ENCODE data around the gene NES.

The NES gene

GRCh38 chr1:156667968-156668709 is 9.1 kb downstream of the NES start:
- TF ChIP-seq ZNF768 (tag by site-specific recombination; IDR thresholded peaks at IDR 0.05) (no peak), GLI4 (tag by site-specific recombination; IDR thresholded peaks at IDR 0.05) (no peak), ZNF701 (tag by site-specific recombination; IDR thresholded peaks at IDR 0.05) (no peak), TRIM28 (IDR thresholded peaks at IDR 0.05; ENCODE audit: borderline replicate concordance, low read length) (no peak), REPIN1 (tag by site-specific recombination; IDR thresholded peaks at IDR 0.05; ENCODE audit: low read depth) (no peak), ZNF24 (tag by site-specific recombination; IDR thresholded peaks at IDR 0.05) (no peak), ZNF2 (tag by site-specific recombination; IDR thresholded peaks at IDR 0.05) (no peak), ZBTB48 (tag by site-specific recombination; IDR thresholded peaks at IDR 0.05) (no peak)
- TF ChIP-seq, protein P1, sequence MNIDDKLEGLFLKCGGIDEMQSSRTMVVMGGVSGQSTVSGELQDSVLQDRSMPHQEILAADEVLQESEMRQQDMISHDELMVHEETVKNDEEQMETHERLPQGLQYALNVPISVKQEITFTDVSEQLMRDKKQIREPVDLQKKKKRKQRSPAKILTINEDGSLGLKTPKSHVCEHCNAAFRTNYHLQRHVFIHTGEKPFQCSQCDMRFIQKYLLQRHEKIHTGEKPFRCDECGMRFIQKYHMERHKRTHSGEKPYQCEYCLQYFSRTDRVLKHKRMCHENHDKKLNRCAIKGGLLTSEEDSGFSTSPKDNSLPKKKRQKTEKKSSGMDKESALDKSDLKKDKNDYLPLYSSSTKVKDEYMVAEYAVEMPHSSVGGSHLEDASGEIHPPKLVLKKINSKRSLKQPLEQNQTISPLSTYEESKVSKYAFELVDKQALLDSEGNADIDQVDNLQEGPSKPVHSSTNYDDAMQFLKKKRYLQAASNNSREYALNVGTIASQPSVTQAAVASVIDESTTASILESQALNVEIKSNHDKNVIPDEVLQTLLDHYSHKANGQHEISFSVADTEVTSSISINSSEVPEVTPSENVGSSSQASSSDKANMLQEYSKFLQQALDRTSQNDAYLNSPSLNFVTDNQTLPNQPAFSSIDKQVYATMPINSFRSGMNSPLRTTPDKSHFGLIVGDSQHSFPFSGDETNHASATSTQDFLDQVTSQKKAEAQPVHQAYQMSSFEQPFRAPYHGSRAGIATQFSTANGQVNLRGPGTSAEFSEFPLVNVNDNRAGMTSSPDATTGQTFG (tag by site-specific recombination; IDR thresholded peaks at IDR 0.05; ENCODE audit: borderline replicate concordance), result no peak
- Histone ChIP-seq H3K4me1 (ENCODE audit: control insufficient read depth, insufficient read depth, low read length) (0 out of 2 replicates have a peak, but pooled peaks cover 5% of the 10 kb centered on the region), H3K36me3 (ENCODE audit: control insufficient read depth in 2 of 2, insufficient read depth in 1 of 2, low read length in 2 of 2) (peaks cover 0 to 7% of the 10 kb centered on the region in 2 experiments; a peak in 1 of 3 replicates), H3K27ac (ENCODE audit: extremely low read depth, low read depth, low read length) (no peak overlapping the region; the same call in 1 of the 2 replicates), H3K9me3 (ENCODE audit: control insufficient read depth, insufficient read depth, low read depth, low read length) (no peaks in the 10 kb centered on the region), H3K4me3 (ENCODE audit: low read depth, low read length) (no peak overlapping the region)
- POLR2A ChIA-PET, result interaction anchor here (0.6 kb wide), 1 partner anchor 44 kb away, joined by 3 read pairs; no protein-coding TSS in a partner anchor
- CTCF ChIA-PET, result interaction anchor here (0.7 to 15.2 kb wide), 4 partner anchors 9 to 57 kb away, joined by 3 to 564 read pairs (median 4); partner anchors contain the start of gene NES

GRCh38 chr1:156667610-156667967 is 9.6 kb downstream of the NES start:
- H3K27ac ChIP-seq (ENCODE audit: extremely low read depth, low read depth, low read length), result no peak overlapping the region
- ChIA-PET POLR2A (interaction anchor here (0.6 kb wide), 1 partner anchor 43 kb away, joined by 3 read pairs; no protein-coding TSS in a partner anchor), CTCF (interaction anchor here (0.7 to 15.2 kb wide), 4 partner anchors 8 to 58 kb away, joined by 3 to 564 read pairs (median 4); partner anchors contain the start of gene NES)
- TF ChIP-seq TSHZ1 (tag by site-specific recombination; IDR thresholded peaks at IDR 0.05; ENCODE audit: borderline replicate concordance) (no peak), EGR2 (tag by site-specific recombination; IDR thresholded peaks at IDR 0.05; ENCODE audit: low read depth) (no peak), ZNF133 (tag by site-specific recombination; IDR thresholded peaks at IDR 0.05) (no peak), ZBTB11 (tag by site-specific recombination; conservative IDR thresholded peaks at IDR 0.05; ENCODE audit: low read depth) (peak; percentile 35; the same call in 1 of the 2 replicates)
- TF ChIP-seq, protein P1 (tag by site-specific recombination; IDR thresholded peaks at IDR 0.05; ENCODE audit: borderline replicate concordance), result no peak
- H3K4me3 ChIP-seq (ENCODE audit: low read depth, low read length), result no peak overlapping the region
- peaks cover 0 to 2% of the 10 kb centered on the region in 2 experiments; a peak in 1 of 3 replicates for H3K36me3 ChIP-seq (ENCODE audit: control insufficient read depth in 2 of 2, insufficient read depth in 1 of 2, low read length in 2 of 2)
- no peaks in the 10 kb centered on the region for H3K9me3 ChIP-seq (ENCODE audit: control insufficient read depth, insufficient read depth, low read depth, low read length)
- H3K4me1 ChIP-seq (ENCODE audit: control insufficient read depth, insufficient read depth, low read length), result 0 out of 2 replicates have a peak, but pooled peaks cover 5% of the 10 kb centered on the region

All from HEK293 (cell line).